GM12878 (cell line): ENCODE measurements around the gene RTN3. TPM values are rescaled to one million over a fixed set of nuclear protein-coding genes. Genes with fewer than 3 reads are reported as not detected.

Experiments
- ATAC-seq: fragments of 200-7000 bp; cut with Tn5 transposase; 3 replicates; pipeline ENCODE4 v1.9.1; 2020; ENCODE audit warnings: mild to moderate bottlenecking, moderate library complexity
- BruUV-seq: library from RNA; stranded (reverse); fragments of 400-500 nt; replicated peaks from 2 replicates; lab custom pipeline; 2021; lab: Mats Ljungman, UMichigan
- CTCF ChIA-PET: fragments of 300-600 bp; sonication (Branson Sonifier 250); formaldehyde crosslinking; extraction: SDS; loops from one replicate; lab custom pipeline; 2021; ENCODE audit warnings: inconsistent platforms; lab: Yijun Ruan, JAX
- POLR2A ChIA-PET: fragments of 350-600 bp; formaldehyde crosslinking; extraction: SDS; loops from one replicate; lab custom pipeline; 2021; ENCODE audit warnings: inconsistent platforms; lab: Charles Lee
- RAD21 ChIA-PET: fragments of 300-600 bp; sonication (Branson Sonifier 250); formaldehyde crosslinking; loops from one replicate; lab custom pipeline; 2023; ENCODE audit warnings: antibody characterized with exemption; ENCODE audit not compliant: unreplicated experiment; lab: Charles Lee
- SMC1A ChIA-PET: fragments of 300-600 bp; sonication (Branson Sonifier 250); formaldehyde crosslinking; loops from one replicate; lab custom pipeline; 2023; ENCODE audit not compliant: unreplicated experiment, uncharacterized antibody; lab: Charles Lee
- DNase-seq: peaks from one replicate; pipeline ENCODE4 v3.0.0-alpha.2; 2011; ENCODE audit warnings: low read depth, low spot score
- FAIRE-seq: peaks from 3 replicates; lab custom pipeline; 2011; peaks lifted over from hg19 to GRCh38; lab: Jason Lieb, UNC
- H2AFZ ChIP-seq: 2 replicates; pipeline ENCODE4 v1.6.0; 2011; ENCODE audit warnings: low read depth, low read length, control low read depth; ENCODE audit not compliant: control insufficient read depth
- H3K27ac ChIP-seq: 2 replicates; pipeline ENCODE4 v1.5.1; 2011; ENCODE audit warnings: control low read depth; ENCODE audit not compliant: control insufficient read depth, insufficient read depth
- H3K27me3 ChIP-seq, 2 experiments: replicated peaks in 1 of 2; 2 replicates each; pipeline versions ENCODE4 v1.6.0 to v1.6.1; 2011; ENCODE audit warnings: low read length in 1 of 2; ENCODE audit not compliant: control insufficient read depth in 2 of 2, insufficient read depth in 2 of 2
- H3K36me3 ChIP-seq, 2 experiments: 2 replicates each; pipeline ENCODE4 v1.5.1; 2011; ENCODE audit warnings: low read length in 1 of 2; ENCODE audit not compliant: control insufficient read depth in 2 of 2, insufficient read depth in 2 of 2
- H3K4me1 ChIP-seq: 2 replicates; pipeline ENCODE4 v1.6.1; 2011; ENCODE audit warnings: mild to moderate bottlenecking, low read length, moderate library complexity, mixed read lengths; ENCODE audit not compliant: control insufficient read depth, insufficient read depth
- H3K4me2 ChIP-seq: 2 replicates; pipeline ENCODE4 v1.6.0; 2011; ENCODE audit warnings: control low read depth; ENCODE audit not compliant: control insufficient read depth, insufficient read depth
- H3K4me3 ChIP-seq: fragments of 200-600 bp; sonication (generic); 2 replicates; pipeline ENCODE4 v1.5.1; 2016
- H3K79me2 ChIP-seq: 2 replicates; pipeline ENCODE4 v1.6.0; 2011; ENCODE audit warnings: low read length; ENCODE audit not compliant: control insufficient read depth, insufficient read depth
- H3K9ac ChIP-seq: 2 replicates; pipeline ENCODE4 v1.8.0; 2011; ENCODE audit warnings: low read length, control low read depth, mixed read lengths; ENCODE audit not compliant: control insufficient read depth, insufficient read depth
- H3K9me3 ChIP-seq: replicated peaks from 3 replicates; pipeline ENCODE4 v1.5.1; 2011; ENCODE audit warnings: mild to moderate bottlenecking, low read length; ENCODE audit not compliant: control insufficient read depth, insufficient read depth
- H4K20me1 ChIP-seq: 2 replicates; pipeline ENCODE4 v1.6.0; 2011; ENCODE audit not compliant: control insufficient read depth, insufficient read depth
- DPF2 ChIP-seq: fragments of 450-650 bp; IDR thresholded peaks from 2 replicates; pipeline ENCODE4 v1.6.1; 2017; ENCODE audit warnings: mild to moderate bottlenecking
- EZH2 ChIP-seq: IDR thresholded peaks from 2 replicates; pipeline ENCODE4 v1.6.1; 2012; ENCODE audit warnings: low read depth, mild to moderate bottlenecking, control low read depth, inconsistent platforms, low read length, borderline replicate concordance; ENCODE audit not compliant: control insufficient read depth
- FOS ChIP-seq: IDR thresholded peaks from 3 replicates; pipeline ENCODE4 v1.6.1; 2011; ENCODE audit warnings: borderline replicate concordance; ENCODE audit not compliant: insufficient read length; ENCODE audit errors: extremely low read depth
- TCF3 ChIP-seq: IDR thresholded peaks from 2 replicates; pipeline ENCODE4 v1.6.1; 2012; ENCODE audit warnings: low read depth, mild to moderate bottlenecking, low read length, borderline replicate concordance; ENCODE audit not compliant: insufficient read depth
- WGBS: methylation state at CpG from one replicate; pipeline ENCODE4 v1.1.6; 2016; ENCODE audit warnings: low lambda C conversion rate; ENCODE audit not compliant: insufficient replicate concordance, insufficient coverage; ENCODE audit errors: missing lambda C conversion rate; 5-methylcytosine and 5-hydroxymethylcytosine counted together
- in situ Hi-C: fragments of 300-500 bp; cut with MboI; formaldehyde crosslinking; loops from 9 replicates; pipeline ENCODE4 v1.14.3; 2018; ENCODE audit warnings: mixed read lengths
- intact Hi-C: fragments of 100-400 bp; cut with micrococcal nuclease; formaldehyde crosslinking; loops from one replicate; pipeline ENCODE4 v1.14.2; 2022; ENCODE audit not compliant: unreplicated experiment
- polyA plus RNA-seq, 11 experiments: library from polyadenylated mRNA; depleted of rRNA in 4 of 11; unstranded in 6 of 11; stranded (reverse) in 5 of 11; fragments of >200 nt; fragmentation: Nextera tagmentation in 4 of 11; fragmentation: Illumina TruSeq in 1 of 11; extraction: Ambion mirVana in 4 of 11; extraction: Trizol in 1 of 11; gene quantifications; 1 replicate in 1 of 11; 2 replicates in 10 of 11; pipeline versions ENCODE4 v1.2.1 to v1.2.3, GENCODE V29; 2011 to 2016; ENCODE audit warnings: inconsistent platforms in 2 of 11, missing spikeins in 2 of 11, low read depth in 1 of 11
- total RNA-seq, 4 experiments: library from RNA; depleted of rRNA in 3 of 4; stranded (reverse); fragments of >200 nt in 3 of 4; fragmentation: Illumina TruSeq in 1 of 4; extraction: Trizol in 1 of 4; gene quantifications; 2 replicates each; pipeline versions ENCODE4 v1.2.1 to v1.2.3, GENCODE V29; 2013 to 2021

RTN3 gene
- total and polyA plus RNA-seq, 10 of the 15 experiments (the other 5 are each of a cell fraction or from before 2014, with no cell fraction given): 22.9 to 64.2 (median 47.0) TPM

DNA sequence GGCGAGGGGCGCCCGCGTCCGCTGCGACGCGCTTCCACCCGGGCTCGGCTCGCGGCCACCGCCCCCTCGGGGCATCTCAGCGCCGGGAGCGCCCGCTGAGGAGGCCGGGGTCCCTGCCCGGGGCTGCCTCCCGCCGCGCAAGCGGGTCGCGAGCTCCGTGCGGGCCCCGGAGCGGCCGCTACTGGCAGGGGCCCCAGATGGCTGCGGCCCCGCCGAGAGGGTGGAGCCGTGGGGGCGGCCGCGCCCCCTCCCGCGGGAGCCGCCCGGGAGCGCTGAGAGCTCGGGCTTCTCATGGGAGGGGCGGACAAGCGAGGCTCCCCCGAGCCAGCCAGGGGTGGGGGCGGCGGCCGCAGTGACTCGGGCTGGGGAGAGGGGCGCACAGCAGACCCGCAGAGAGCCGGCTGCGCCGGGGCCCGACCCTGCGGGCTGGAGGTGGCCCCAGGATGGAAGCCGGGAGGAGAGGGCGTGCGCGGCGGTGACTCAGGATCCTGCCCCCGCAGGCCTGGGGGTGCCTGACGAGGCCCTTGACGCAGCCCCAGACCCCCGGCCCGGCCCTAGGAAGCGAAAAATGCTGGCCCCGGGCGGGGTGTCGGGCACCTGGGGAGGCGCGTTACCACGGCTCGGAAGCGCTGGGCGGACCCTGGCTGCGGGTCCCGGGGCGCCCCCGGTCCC lies 87.9 kb downstream of the RTN3 start (continued):
- TF ChIP-seq FOS: no peak
- peak; percentile 60 for TF ChIP-seq DPF2

DNA sequence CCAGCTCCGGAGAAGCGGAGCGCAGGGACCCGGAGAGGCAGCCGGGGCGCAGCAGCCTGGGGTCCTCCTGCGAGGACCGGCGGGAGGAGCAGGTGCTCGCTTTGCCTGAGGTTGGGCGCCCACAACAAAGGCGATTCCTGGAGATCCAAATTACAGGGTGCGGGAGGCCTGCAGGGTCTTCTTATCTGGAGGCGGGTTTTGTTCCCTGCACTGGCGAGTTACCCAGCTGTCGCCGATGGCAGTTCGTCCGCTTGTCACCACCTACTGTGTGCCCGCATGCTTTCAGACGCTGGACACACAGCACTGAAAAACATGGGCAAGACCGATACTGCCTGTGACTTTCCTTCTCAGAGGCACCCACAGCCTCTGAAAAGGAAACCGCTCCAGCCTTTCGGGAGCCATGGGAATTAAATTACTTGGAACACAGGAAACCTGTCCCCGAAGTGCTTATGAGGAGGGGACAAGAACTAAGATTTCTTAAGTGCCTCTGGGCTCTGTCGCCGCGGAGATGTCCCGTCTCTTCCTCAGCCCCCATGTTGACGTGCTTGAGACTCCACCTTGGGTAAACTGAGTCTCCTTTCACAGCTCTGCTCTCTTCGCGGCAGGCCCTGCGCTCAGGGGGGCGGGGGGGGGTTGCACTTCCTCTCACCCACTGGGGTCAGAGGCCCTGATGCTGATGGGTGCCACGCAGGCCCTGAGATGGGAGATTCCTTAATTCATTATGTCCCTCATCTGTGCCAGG lies 88.6 kb downstream of the RTN3 start:
- Histone ChIP-seq H2AFZ (peak overlapping the region; percentile 2; the same call in 1 of the 2 replicates), H3K79me2 (no peaks in the 10 kb centered on the region; the same call in 1 of the 2 replicates), H3K27me3 (peaks cover 3 to 4% of the 10 kb centered on the region in 2 experiments), H3K27ac (no peak overlapping the region), H3K4me3 (peak overlapping the region; percentile 68), H3K4me2 (peak overlapping the region; percentile 82; the same call in 1 of the 2 replicates), H3K9ac (no peak overlapping the region), H3K9me3 (no peaks in the 10 kb centered on the region), H3K36me3 (no peaks in the 10 kb centered on the region; a peak in 1 of 4 replicates), H4K20me1 (peaks cover 5% of the 10 kb centered on the region; the same call in 1 of the 2 replicates), H3K4me1 (peaks cover 8% of the 10 kb centered on the region; the same call in 1 of the 2 replicates)
- intact Hi-C loops: loop anchor here (5.0 kb wide), 2 partner anchors 67 to 182 kb away; partner anchors contain the start of gene MARK2
- ATAC-seq (no peak), DNase-seq (no peak), FAIRE-seq (no peak)
- RAD21 ChIA-PET: interaction anchor here (0.5 to 2.5 kb wide), 5 partner anchors 41 to 380 kb away, joined by 3 to 14 read pairs (median 3); no protein-coding TSS in a partner anchor
- in situ Hi-C loops: no loop called here
- BruUV-seq: no TSS peak
- TF ChIP-seq TCF3 (no peak), EZH2 (0 out of 2 replicates have a peak, but pooled peaks have one; percentile 52)
- 24% methylated on average over 35 of the region's 35 CpGs for WGBS
- SMC1A ChIA-PET: interaction anchor here (3.0 kb wide), 1 partner anchor 68 kb away, joined by 12 read pairs; the partner anchor contains the start of gene MARK2
- POLR2A ChIA-PET: interaction anchor here (0.7 kb wide), 1 partner anchor 844 kb away, joined by 3 read pairs; no protein-coding TSS in a partner anchor
- CTCF ChIA-PET: interaction anchor here (1.7 to 2.8 kb wide), 2 partner anchors 13 to 175 kb away, joined by 4 to 18 read pairs; no protein-coding TSS in a partner anchor
